RWPE1 (cell line): ENCODE measurements around the gene STK32A.

ENCODE experiments used
- CTCF ChIA-PET: fragments of 350-600 bp; sonication (Branson Sonifier 250); formaldehyde crosslinking; extraction: SDS; loops from one replicate; lab custom pipeline; 2021; lab: Yijun Ruan, JAX
- POLR2A ChIA-PET: fragments of 400-600 bp; formaldehyde crosslinking; extraction: SDS; loops from one replicate; lab custom pipeline; 2020; ENCODE audit warnings: antibody characterized with exemption; ENCODE audit not compliant: low non-redundant PET; lab: Yijun Ruan, JAX
- DNase-seq: peaks from one replicate; pipeline ENCODE4 v3.0.0; 2012; ENCODE audit warnings: low spot score
- H3K27ac ChIP-seq: fragments of 450-650 bp; 2 replicates; pipeline ENCODE4 v1.5.1; 2017
- TF ChIP-seq, protein P1 (sequence below): fragments of 450-650 bp; conservative IDR thresholded peaks from 2 replicates; pipeline ENCODE4 v1.5.1; 2017; ENCODE audit warnings: low read depth, mild to moderate bottlenecking

STK32A gene

DNA sequence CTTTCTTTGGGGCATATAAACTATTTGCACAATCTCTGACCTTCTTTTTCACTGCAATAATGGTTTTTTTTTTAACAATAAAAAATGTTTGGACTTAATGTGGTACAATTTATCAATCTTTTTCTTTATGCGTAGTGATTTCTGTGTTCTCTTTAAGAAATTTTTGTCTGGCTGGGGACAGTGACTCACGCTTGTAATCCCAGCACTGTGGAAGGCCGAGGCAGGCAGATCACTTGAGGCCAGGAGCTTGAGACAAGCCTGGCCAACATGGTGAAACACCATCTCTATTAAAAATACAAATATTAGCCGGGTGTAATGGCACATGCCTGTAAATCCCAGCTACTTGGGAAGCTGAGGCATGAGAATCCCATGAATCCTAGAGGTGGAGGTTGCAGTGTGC is 72.3 kb downstream of the STK32A start:
- TF ChIP-seq, protein P1, sequence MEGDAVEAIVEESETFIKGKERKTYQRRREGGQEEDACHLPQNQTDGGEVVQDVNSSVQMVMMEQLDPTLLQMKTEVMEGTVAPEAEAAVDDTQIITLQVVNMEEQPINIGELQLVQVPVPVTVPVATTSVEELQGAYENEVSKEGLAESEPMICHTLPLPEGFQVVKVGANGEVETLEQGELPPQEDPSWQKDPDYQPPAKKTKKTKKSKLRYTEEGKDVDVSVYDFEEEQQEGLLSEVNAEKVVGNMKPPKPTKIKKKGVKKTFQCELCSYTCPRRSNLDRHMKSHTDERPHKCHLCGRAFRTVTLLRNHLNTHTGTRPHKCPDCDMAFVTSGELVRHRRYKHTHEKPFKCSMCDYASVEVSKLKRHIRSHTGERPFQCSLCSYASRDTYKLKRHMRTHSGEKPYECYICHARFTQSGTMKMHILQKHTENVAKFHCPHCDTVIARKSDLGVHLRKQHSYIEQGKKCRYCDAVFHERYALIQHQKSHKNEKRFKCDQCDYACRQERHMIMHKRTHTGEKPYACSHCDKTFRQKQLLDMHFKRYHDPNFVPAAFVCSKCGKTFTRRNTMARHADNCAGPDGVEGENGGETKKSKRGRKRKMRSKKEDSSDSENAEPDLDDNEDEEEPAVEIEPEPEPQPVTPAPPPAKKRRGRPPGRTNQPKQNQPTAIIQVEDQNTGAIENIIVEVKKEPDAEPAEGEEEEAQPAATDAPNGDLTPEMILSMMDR: no peak
- ChIA-PET CTCF (interaction anchor here (0.7 to 0.8 kb wide), 2 partner anchors 88 to 182 kb away, joined by 3 to 8 read pairs; no protein-coding TSS in a partner anchor), POLR2A (interaction anchor here (0.6 kb wide), 1 partner anchor 84 kb away, joined by 9 read pairs; no protein-coding TSS in a partner anchor)
- no peak overlapping the region for H3K27ac ChIP-seq
- DNase-seq: no peak

- TF ChIP-seq, protein P1: no peak
- ChIA-PET POLR2A (no interaction called here), CTCF (interaction anchor here (0.7 kb wide), 1 partner anchor 10 kb away, joined by 4 read pairs; no protein-coding TSS in a partner anchor)
- H3K27ac ChIP-seq: no peak overlapping the region
- DNase-seq: no peak
Measured at GRCh38 chr5:147309621-147310020, 74.8 kb downstream of the STK32A start.

DNA sequence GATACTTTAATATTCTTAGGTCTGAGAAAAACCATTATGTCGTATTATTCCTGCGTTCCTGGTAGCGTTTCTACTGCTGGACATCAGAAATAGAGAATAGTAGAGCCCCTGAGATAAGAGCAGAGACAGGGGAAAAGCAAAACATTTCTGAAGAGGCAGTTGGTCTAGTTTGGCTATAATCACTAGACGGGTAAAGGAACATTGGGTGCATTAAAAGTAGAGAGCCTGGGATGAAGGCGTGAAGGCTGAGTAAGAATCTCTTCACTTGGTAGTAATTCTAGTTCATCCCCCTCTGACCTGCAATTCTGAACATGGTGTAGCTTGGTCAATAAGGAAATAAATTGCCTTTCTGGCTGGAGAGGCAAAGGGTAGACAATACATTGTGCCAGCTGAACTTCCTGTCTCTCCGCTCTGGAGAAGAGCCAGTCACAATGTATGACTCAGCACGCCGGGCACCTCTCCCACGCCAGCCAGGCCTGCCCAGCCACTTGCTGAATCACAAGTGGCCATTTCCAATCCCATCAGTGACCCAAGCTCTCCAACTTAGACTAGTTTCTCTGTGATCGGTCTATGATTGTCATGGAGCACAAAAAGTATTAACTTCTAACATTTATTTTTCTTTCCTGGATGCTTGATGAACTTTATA is 75.4 kb downstream of the STK32A start:
- peak overlapping the region; percentile 63 for H3K27ac ChIP-seq
- TF ChIP-seq, protein P1: no peak
- CTCF ChIA-PET: interaction anchor here (0.7 kb wide), 1 partner anchor 10 kb away, joined by 4 read pairs; no protein-coding TSS in a partner anchor
- DNase-seq: peak; percentile 84
- POLR2A ChIA-PET: no interaction called here

- TF ChIP-seq, protein P1: no peak
- CTCF ChIA-PET: no interaction called here
- POLR2A ChIA-PET: no interaction called here
- DNase-seq: no peak
- H3K27ac ChIP-seq: no peak overlapping the region
Measured at GRCh38 chr5:147317978-147318684, 83.3 kb downstream of the STK32A start.

GRCh38 chr5:147321569-147321968 is 86.7 kb downstream of the STK32A start:
- DNase-seq: no peak
- H3K27ac ChIP-seq: no peak overlapping the region
- TF ChIP-seq, protein P1: no peak
- POLR2A ChIA-PET: no interaction called here
- CTCF ChIA-PET: no interaction called here

DNA sequence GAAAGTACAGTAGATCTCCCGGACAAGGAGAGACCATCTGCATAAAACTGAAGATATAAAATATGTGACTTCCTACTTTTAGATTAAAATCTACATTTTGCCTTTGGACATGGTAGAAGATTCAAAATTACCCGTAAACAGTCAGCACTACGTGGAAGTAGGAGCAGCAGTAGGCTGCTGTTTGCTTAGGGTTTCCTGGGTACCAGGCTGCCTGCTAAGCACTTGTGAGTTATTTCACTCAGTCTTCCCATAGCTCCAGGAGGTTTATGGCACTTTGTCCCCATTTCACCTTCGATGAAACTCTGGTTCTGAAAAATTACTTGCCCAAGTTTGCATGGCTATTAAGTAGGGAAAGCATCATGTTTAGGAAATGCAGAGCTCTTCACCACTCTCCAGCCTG is 92.6 kb downstream of the STK32A start:
- CTCF ChIA-PET: interaction anchor here (0.6 kb wide), 1 partner anchor 310 kb away, joined by 3 read pairs; no protein-coding TSS in a partner anchor
- DNase-seq: no peak
- TF ChIP-seq, protein P1: no peak
- POLR2A ChIA-PET: no interaction called here
- no peak overlapping the region for H3K27ac ChIP-seq
